ENCODE measurements around the gene ZDBF2.

Gene ZDBF2

GRCh38 chr2:206271065-206271464 lies 3.4 kb upstream of the ZDBF2 start:
- no peak for DNase-seq (ENCODE audit: insufficient read length, low spot score)
- no peak for TF ChIP-seq CTCF (IDR thresholded peaks at IDR 0.05; ENCODE audit: insufficient read depth, missing control alignments)
- no peak for FAIRE-seq

GRCh38 chr2:206273905-206274304 lies 558 bp upstream of the ZDBF2 start:
- FAIRE-seq (peak; percentile 76), DNase-seq (ENCODE audit: insufficient read length, low spot score) (no peak)
- no peak for TF ChIP-seq CTCF (IDR thresholded peaks at IDR 0.05; ENCODE audit: insufficient read depth, missing control alignments)

GRCh38 chr2:206275312-206276055 lies 1.0 kb downstream of the ZDBF2 start:
- FAIRE-seq (peak; percentile 21), DNase-seq (ENCODE audit: insufficient read length, low spot score) (no peak)
- no peak for TF ChIP-seq CTCF (IDR thresholded peaks at IDR 0.05; ENCODE audit: insufficient read depth, missing control alignments)

GRCh38 chr2:206276169-206276942 lies 1.9 kb downstream of the ZDBF2 start:
- no peak for TF ChIP-seq CTCF (IDR thresholded peaks at IDR 0.05; ENCODE audit: insufficient read depth, missing control alignments)
- FAIRE-seq (peak; percentile 16), DNase-seq (ENCODE audit: insufficient read length, low spot score) (no peak)

- no peak for TF ChIP-seq CTCF (IDR thresholded peaks at IDR 0.05; ENCODE audit: insufficient read depth, missing control alignments)
- no peak for FAIRE-seq
- no peak for DNase-seq (ENCODE audit: insufficient read length, low spot score)
These were observed 3.0 kb downstream of the ZDBF2 start for GRCh38 chr2:206277503-206277902.

GRCh38 chr2:206282746-206283145 lies 8.3 kb downstream of the ZDBF2 start:
- DNase-seq (ENCODE audit: insufficient read length, low spot score), result no peak
- no peak for FAIRE-seq

More at GRCh38 chr2:206282746-206283145, 8.3 kb downstream of the ZDBF2 start:
- TF ChIP-seq CTCF (IDR thresholded peaks at IDR 0.05; ENCODE audit: insufficient read depth, missing control alignments), result no peak
